ENCODE results near the gene LRP10.

Gene LRP10

GRCh38 chr14:22892488-22892887 lies 20.9 kb downstream of the LRP10 start:
- CTCF ChIA-PET = no interaction called here
- DNase-seq (ENCODE audit: low spot score) = no peak
- POLR2A ChIA-PET (ENCODE audit: low non-redundant PET) = interaction anchor here (0.7 kb wide), 1 partner anchor 9 kb away, joined by 3 read pairs; no protein-coding TSS in a partner anchor
- TF ChIP-seq CTCF (conservative IDR thresholded peaks at IDR 0.05; ENCODE audit: low read depth) = no peak
- peak overlapping the region; percentile 25; the same call in 1 of the 2 replicates for H3K27ac ChIP-seq

GRCh38 chr14:22893706-22894105 lies 22.2 kb downstream of the LRP10 start:
- ChIA-PET CTCF (interaction anchor here (0.6 kb wide), 2 partner anchors 21 to 161 kb away, joined by 3 to 4 read pairs; no protein-coding TSS in a partner anchor), POLR2A (ENCODE audit: low non-redundant PET) (no interaction called here)
- TF ChIP-seq CTCF (conservative IDR thresholded peaks at IDR 0.05; ENCODE audit: low read depth) = no peak
- H3K27ac ChIP-seq = no peak overlapping the region
- DNase-seq (ENCODE audit: low spot score) = no peak

GRCh38 chr14:22895402-22895801 lies 23.9 kb downstream of the LRP10 start:
- CTCF ChIA-PET = interaction anchor here (0.6 to 1.9 kb wide), 4 partner anchors 8 to 1438 kb away, joined by 3 to 6 read pairs (median 4); no protein-coding TSS in a partner anchor
- TF ChIP-seq CTCF (conservative IDR thresholded peaks at IDR 0.05; ENCODE audit: low read depth) = no peak

GRCh38 chr14:22896356-22896755 lies 24.8 kb downstream of the LRP10 start:
- H3K27ac ChIP-seq = no peak overlapping the region
- CTCF ChIA-PET = interaction anchor here (0.7 to 1.9 kb wide), 4 partner anchors 9 to 173 kb away, joined by 3 to 5 read pairs (median 4); no protein-coding TSS in a partner anchor
- DNase-seq (ENCODE audit: low spot score) = no peak
- POLR2A ChIA-PET (ENCODE audit: low non-redundant PET) = no interaction called here
- no peak for TF ChIP-seq CTCF (conservative IDR thresholded peaks at IDR 0.05; ENCODE audit: low read depth)

More at GRCh38 chr14:22895402-22895801, 23.9 kb downstream of the LRP10 start:
- no peak overlapping the region for H3K27ac ChIP-seq
- POLR2A ChIA-PET (ENCODE audit: low non-redundant PET) = no interaction called here
- DNase-seq (ENCODE audit: low spot score) = no peak

GRCh38 chr14:22896760-22897159 lies 25.2 kb downstream of the LRP10 start:
- POLR2A ChIA-PET (ENCODE audit: low non-redundant PET) = no interaction called here
- CTCF ChIA-PET = interaction anchor here (0.7 to 1.9 kb wide), 4 partner anchors 9 to 172 kb away, joined by 3 to 5 read pairs (median 4); no protein-coding TSS in a partner anchor
- DNase-seq (ENCODE audit: low spot score) = no peak
- H3K27ac ChIP-seq = no peak overlapping the region
- TF ChIP-seq CTCF (conservative IDR thresholded peaks at IDR 0.05; ENCODE audit: low read depth) = no peak

GRCh38 chr14:22897357-22897756 lies 25.8 kb downstream of the LRP10 start:
- ChIA-PET CTCF (interaction anchor here (0.6 to 1.9 kb wide), 3 partner anchors 10 to 31 kb away, joined by 3 to 5 read pairs (median 4); no protein-coding TSS in a partner anchor), POLR2A (ENCODE audit: low non-redundant PET) (no interaction called here)
- no peak overlapping the region for H3K27ac ChIP-seq
- TF ChIP-seq CTCF (conservative IDR thresholded peaks at IDR 0.05; ENCODE audit: low read depth) = no peak
- no peak for DNase-seq (ENCODE audit: low spot score)

Data from RWPE1 (cell line).